CD14-positive monocyte (primary cell): ENCODE results near the gene CDK2. TPM values are rescaled to one million over a fixed set of nuclear protein-coding genes. Genes with fewer than 3 reads are reported as not detected.

Experiments used
- DNase-seq, 3 donors: peaks; one replicate each; pipeline ENCODE4 v3.0.0-alpha.2; 2011 to 2022
- H2AFZ ChIP-seq: 2 replicates; pipeline ENCODE4 v1.6.0; 2012; ENCODE audit warnings: mild to moderate bottlenecking, low read depth, low read length, inconsistent platforms; ENCODE audit not compliant: insufficient read depth, poor library complexity, severe bottlenecking
- H3K27ac ChIP-seq, 2 donors: 1 replicate in 1 of 2; 2 replicates in 1 of 2; pipeline ENCODE4 v1.5.1; 2012 to 2013; ENCODE audit warnings: low read length in 2 of 2, control low read depth in 1 of 2, inconsistent platforms in 1 of 2, low read depth in 1 of 2, mild to moderate bottlenecking in 1 of 2
- H3K27me3 ChIP-seq, 2 donors: one replicate each; pipeline versions ENCODE4 v1.6.0 to v1.6.1; 2011 to 2013; ENCODE audit warnings: low read length in 2 of 2; ENCODE audit not compliant: control insufficient read depth in 2 of 2, insufficient read depth in 2 of 2
- H3K36me3 ChIP-seq, 2 donors: replicated peaks in 1 of 2; 1 replicate in 1 of 2; 2 replicates in 1 of 2; pipeline versions ENCODE4 v1.5.1 to v1.6.1; 2012 to 2013; ENCODE audit warnings: low read length in 2 of 2, control low read depth in 1 of 2, inconsistent platforms in 1 of 2, mild to moderate bottlenecking in 1 of 2; ENCODE audit not compliant: insufficient read depth in 2 of 2, control insufficient read depth in 1 of 2
- H3K4me1 ChIP-seq, 2 donors: 1 replicate in 1 of 2; 2 replicates in 1 of 2; pipeline versions ENCODE4 v1.5.1 to v1.6.1; 2012 to 2013; ENCODE audit warnings: low read length in 2 of 2, control low read depth in 1 of 2, inconsistent platforms in 1 of 2, mild to moderate bottlenecking in 1 of 2, moderate library complexity in 1 of 2; ENCODE audit not compliant: insufficient read depth in 2 of 2, control insufficient read depth in 1 of 2
- H3K4me2 ChIP-seq: replicated peaks from 2 replicates; pipeline ENCODE3; 2012; ENCODE audit warnings: low read length, moderate library complexity, mild to moderate bottlenecking; ENCODE audit not compliant: poor library complexity, severe bottlenecking; ENCODE audit errors: extremely low read depth
- H3K4me3 ChIP-seq, 3 experiments: fragments of 200-600 bp in 1 of 3; sonication (generic) in 1 of 3; replicated peaks in 1 of 3; 1 replicate in 2 of 3; 2 replicates in 1 of 3; pipeline ENCODE4 v1.5.1; 2011 to 2013; ENCODE audit warnings: low read length in 3 of 3, mild to moderate bottlenecking in 3 of 3, control low read depth in 2 of 3, low read depth in 2 of 3, inconsistent platforms in 1 of 3, moderate library complexity in 1 of 3
- H3K79me2 ChIP-seq: 2 replicates; pipeline ENCODE4 v1.6.0; 2012; ENCODE audit warnings: mild to moderate bottlenecking, control low read depth, inconsistent platforms, low read length, moderate library complexity; ENCODE audit not compliant: insufficient read depth
- H3K9ac ChIP-seq: 2 replicates; pipeline ENCODE4 v1.6.0; 2017; ENCODE audit warnings: low read length, mild to moderate bottlenecking; ENCODE audit not compliant: insufficient read depth, poor library complexity, severe bottlenecking
- H3K9me3 ChIP-seq, 2 donors: replicated peaks in 1 of 2; 1 replicate in 1 of 2; 2 replicates in 1 of 2; pipeline versions ENCODE4 v1.5.1 to v1.6.1; 2012 to 2013; ENCODE audit warnings: low read length in 2 of 2, control low read depth in 1 of 2; ENCODE audit not compliant: control insufficient read depth in 1 of 2, insufficient read depth in 1 of 2
- H4K20me1 ChIP-seq: 2 replicates; pipeline ENCODE4 v1.6.0; 2012; ENCODE audit warnings: mild to moderate bottlenecking, low read length, control low read depth, moderate library complexity; ENCODE audit not compliant: insufficient read depth
- H3K27ac Mint-ChIP-seq, 7 donors: one replicate each; pipeline ENCODE4 v1.8.0; 2020; ENCODE audit warnings: mild to moderate bottlenecking in 7 of 7, mixed read lengths in 7 of 7, moderate library complexity in 6 of 7, inconsistent platforms in 2 of 7
- H3K27me3 Mint-ChIP-seq, 3 donors: one replicate each; pipeline ENCODE4 v1.8.0; 2021 to 2022; ENCODE audit warnings: low read depth in 3 of 3, mild to moderate bottlenecking in 3 of 3, mixed read lengths in 3 of 3, moderate library complexity in 3 of 3, inconsistent platforms in 1 of 3
- H3K36me3 Mint-ChIP-seq, 2 donors: one replicate each; pipeline ENCODE4 v1.8.0; 2020; ENCODE audit warnings: mixed read lengths in 2 of 2, inconsistent platforms in 1 of 2, mild to moderate bottlenecking in 1 of 2
- H3K4me1 Mint-ChIP-seq: one replicate; pipeline ENCODE4 v1.8.0; 2020; ENCODE audit warnings: mild to moderate bottlenecking, mixed read lengths
- H3K4me3 Mint-ChIP-seq, 2 donors: one replicate each; pipeline ENCODE4 v1.8.0; 2020; ENCODE audit warnings: mild to moderate bottlenecking in 2 of 2, mixed read lengths in 2 of 2, moderate library complexity in 1 of 2
- H3K9me3 Mint-ChIP-seq, 7 donors: one replicate each; pipeline ENCODE4 v1.8.0; 2020 to 2022; ENCODE audit warnings: mixed read lengths in 7 of 7, mild to moderate bottlenecking in 6 of 7, moderate library complexity in 6 of 7, inconsistent platforms in 2 of 7
- WGBS: methylation state at CpG from one replicate; pipeline ENCODE4 v1.1.5; 2013; ENCODE audit warnings: missing lambda C conversion rate; ENCODE audit not compliant: insufficient coverage; 5-methylcytosine and 5-hydroxymethylcytosine counted together
- intact Hi-C, 2 donors: fragments of 100-400 bp; cut with micrococcal nuclease; formaldehyde crosslinking; loops; one replicate each; pipeline versions ENCODE4 v1.15.0 to v1.15.1; 2023
- polyA plus RNA-seq, 3 donors: library from polyadenylated mRNA; depleted of rRNA in 1 of 3; unstranded in 2 of 3; stranded (reverse) in 1 of 3; fragments of 300-500 nt in 2 of 3; fragments of >200 nt in 1 of 3; fragmentation: Illumina TruSeq in 2 of 3; gene quantifications; 1 replicate in 2 of 3; 2 replicates in 1 of 3; pipeline ENCODE4 v1.2.3, GENCODE V29; 2012 to 2021
- TF ChIP-seq, protein P1 (sequence below): fragments of 200-600 bp; IDR thresholded peaks from one replicate; pipeline ENCODE4 v1.8.0; 2022; ENCODE audit warnings: antibody characterized with exemption, mild to moderate bottlenecking

The CDK2 gene
- polyA plus RNA-seq, 3 donors = 4.1 to 11.8 (median 4.7) TPM

DNA sequence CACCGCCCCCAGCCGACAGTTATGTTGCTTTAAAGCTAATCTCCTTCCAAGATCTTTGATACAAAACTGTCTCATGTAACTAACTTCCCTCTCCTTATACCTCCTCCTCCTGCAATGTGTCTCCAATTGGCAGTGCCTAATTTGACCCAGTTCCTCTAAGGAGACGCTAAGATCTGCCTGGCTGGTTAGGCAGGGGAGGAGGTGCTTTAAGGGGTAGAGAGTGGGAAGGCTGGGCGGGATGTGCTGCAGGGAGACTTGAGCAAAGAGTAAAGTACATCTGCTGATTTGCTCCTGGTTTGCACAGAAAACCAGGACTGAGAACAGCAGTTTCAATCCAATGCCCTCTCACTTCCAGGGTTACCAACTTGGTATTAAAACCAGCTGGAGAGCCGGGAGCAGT is 46.9 kb downstream of the CDK2 start:
- Histone ChIP-seq H3K36me3 (peaks cover 0 to 7% of the 10 kb centered on the region in 2 donors), H3K4me2 (no peak overlapping the region), H3K4me3 (no peak overlapping the region), H3K9me3 (no peaks in the 10 kb centered on the region), H3K9ac (no peak overlapping the region), H3K27ac (no peak overlapping the region), H3K4me1 (no peaks in the 10 kb centered on the region), H4K20me1 (no peaks in the 10 kb centered on the region), H3K27me3 (no peaks in the 10 kb centered on the region), H2AFZ (no peak overlapping the region), H3K79me2 (no peaks in the 10 kb centered on the region)
- TF ChIP-seq, protein P1, sequence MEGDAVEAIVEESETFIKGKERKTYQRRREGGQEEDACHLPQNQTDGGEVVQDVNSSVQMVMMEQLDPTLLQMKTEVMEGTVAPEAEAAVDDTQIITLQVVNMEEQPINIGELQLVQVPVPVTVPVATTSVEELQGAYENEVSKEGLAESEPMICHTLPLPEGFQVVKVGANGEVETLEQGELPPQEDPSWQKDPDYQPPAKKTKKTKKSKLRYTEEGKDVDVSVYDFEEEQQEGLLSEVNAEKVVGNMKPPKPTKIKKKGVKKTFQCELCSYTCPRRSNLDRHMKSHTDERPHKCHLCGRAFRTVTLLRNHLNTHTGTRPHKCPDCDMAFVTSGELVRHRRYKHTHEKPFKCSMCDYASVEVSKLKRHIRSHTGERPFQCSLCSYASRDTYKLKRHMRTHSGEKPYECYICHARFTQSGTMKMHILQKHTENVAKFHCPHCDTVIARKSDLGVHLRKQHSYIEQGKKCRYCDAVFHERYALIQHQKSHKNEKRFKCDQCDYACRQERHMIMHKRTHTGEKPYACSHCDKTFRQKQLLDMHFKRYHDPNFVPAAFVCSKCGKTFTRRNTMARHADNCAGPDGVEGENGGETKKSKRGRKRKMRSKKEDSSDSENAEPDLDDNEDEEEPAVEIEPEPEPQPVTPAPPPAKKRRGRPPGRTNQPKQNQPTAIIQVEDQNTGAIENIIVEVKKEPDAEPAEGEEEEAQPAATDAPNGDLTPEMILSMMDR = no peak
- Mint-ChIP-seq H3K27me3 (peaks cover 0 to 3% (median 0%) of the 10 kb centered on the region in 3 donors), H3K36me3 (peaks cover 9 to 15% of the 10 kb centered on the region in 2 donors), H3K4me1 (no peaks in the 10 kb centered on the region), H3K27ac (no peak overlapping the region), H3K4me3 (no peak overlapping the region), H3K9me3 (no peaks in the 10 kb centered on the region)
- DNase-seq = no peak
- 74% methylated on average over 3 of the region's 5 CpGs for WGBS
- intact Hi-C loops = no loop called here

DNA sequence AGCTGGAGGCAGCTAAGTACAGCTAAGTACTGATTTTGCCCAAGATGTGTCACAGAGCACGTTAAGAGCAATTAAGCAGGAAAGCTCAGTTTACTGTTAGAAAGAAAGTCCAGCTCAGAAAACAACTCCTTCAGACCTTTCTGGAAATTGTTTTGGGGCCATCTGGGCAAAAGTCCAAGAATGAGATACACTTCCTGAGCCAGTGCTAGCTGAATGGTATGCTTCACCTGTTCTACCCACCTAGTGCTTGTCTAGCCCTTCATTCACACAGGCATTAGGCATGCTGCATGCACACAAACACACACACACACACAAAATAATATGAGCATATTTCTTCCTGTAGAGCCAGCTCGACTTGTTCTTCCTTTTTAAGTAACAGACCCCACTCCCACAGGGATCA is 47.6 kb downstream of the CDK2 start:
- no peak overlapping the region for H3K4me2 ChIP-seq
- Mint-ChIP-seq H3K27me3 (peaks cover 0 to 3% (median 0%) of the 10 kb centered on the region in 3 donors), H3K27ac (no peak overlapping the region), H3K4me3 (no peak overlapping the region), H3K9me3 (no peaks in the 10 kb centered on the region), H3K36me3 (peaks cover 13 to 16% of the 10 kb centered on the region in 2 donors), H3K4me1 (no peaks in the 10 kb centered on the region)
- peaks cover 0 to 7% of the 10 kb centered on the region in 2 donors for H3K36me3 ChIP-seq
- no peaks in the 10 kb centered on the region for H3K79me2 ChIP-seq
- no peak for DNase-seq
- H3K4me1 ChIP-seq = no peaks in the 10 kb centered on the region
- H3K4me3 ChIP-seq = no peak overlapping the region
- no peaks in the 10 kb centered on the region for H3K9me3 ChIP-seq
- no peaks in the 10 kb centered on the region for H4K20me1 ChIP-seq
- no peak overlapping the region for H3K9ac ChIP-seq
- H3K27me3 ChIP-seq = no peaks in the 10 kb centered on the region
- no peak overlapping the region for H2AFZ ChIP-seq
- TF ChIP-seq, protein P1 = no peak
- no peak overlapping the region for H3K27ac ChIP-seq
- WGBS = 66% methylated on average over 2 of the region's 2 CpGs
- intact Hi-C loops = no loop called here
